Suprapubic skin (tissue), 4 donors: ENCODE results near the gene LOC128125822.

Experiments
- POLR2A ChIP-seq, 2 donors: fragments of 450-650 bp; IDR thresholded peaks; one replicate each; pipeline ENCODE4 v1.6.1; 2017; ENCODE audit warnings: antibody characterized with exemption in 2 of 2, mild to moderate bottlenecking in 2 of 2, moderate library complexity in 2 of 2
- POLR2AphosphoS5 ChIP-seq, 3 donors: sonication (generic); formaldehyde crosslinking; IDR thresholded peaks; one replicate each; pipeline ENCODE4 v1.6.1; 2017; ENCODE audit warnings: antibody characterized with exemption in 3 of 3
- TF ChIP-seq, protein P1 (sequence below), 2 donors: fragments of 200-600 bp in 1 of 2; fragments of 450-650 bp in 1 of 2; sonication (generic) in 1 of 2; IDR thresholded peaks; one replicate each; pipeline ENCODE4 v1.5.1; 2016 to 2019; ENCODE audit warnings: antibody characterized with exemption in 2 of 2, mild to moderate bottlenecking in 1 of 2, moderate library complexity in 1 of 2

DNA sequence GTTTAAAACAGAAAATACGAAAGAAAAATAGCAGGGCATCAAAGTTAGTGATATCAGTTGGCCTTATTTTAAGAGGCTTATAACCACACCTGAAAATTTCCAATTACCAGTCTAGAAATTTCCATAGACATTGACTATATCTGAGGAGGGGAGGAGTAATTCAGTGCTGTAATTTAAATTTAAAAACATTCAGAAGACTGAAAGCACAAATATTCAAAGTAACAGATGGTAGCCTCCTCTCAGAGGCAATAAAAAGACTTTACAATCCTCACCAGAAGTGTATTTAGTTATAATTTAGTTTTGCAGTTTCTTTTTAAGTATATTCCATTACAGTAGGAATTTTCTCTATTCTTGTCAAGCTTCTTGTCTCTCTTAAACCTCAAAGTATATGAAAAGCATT is 18.4 kb upstream of the LOC128125822 start:
- no peak for TF ChIP-seq POLR2AphosphoS5 (IDR thresholded peaks at IDR 0.05)
- TF ChIP-seq, protein P1, sequence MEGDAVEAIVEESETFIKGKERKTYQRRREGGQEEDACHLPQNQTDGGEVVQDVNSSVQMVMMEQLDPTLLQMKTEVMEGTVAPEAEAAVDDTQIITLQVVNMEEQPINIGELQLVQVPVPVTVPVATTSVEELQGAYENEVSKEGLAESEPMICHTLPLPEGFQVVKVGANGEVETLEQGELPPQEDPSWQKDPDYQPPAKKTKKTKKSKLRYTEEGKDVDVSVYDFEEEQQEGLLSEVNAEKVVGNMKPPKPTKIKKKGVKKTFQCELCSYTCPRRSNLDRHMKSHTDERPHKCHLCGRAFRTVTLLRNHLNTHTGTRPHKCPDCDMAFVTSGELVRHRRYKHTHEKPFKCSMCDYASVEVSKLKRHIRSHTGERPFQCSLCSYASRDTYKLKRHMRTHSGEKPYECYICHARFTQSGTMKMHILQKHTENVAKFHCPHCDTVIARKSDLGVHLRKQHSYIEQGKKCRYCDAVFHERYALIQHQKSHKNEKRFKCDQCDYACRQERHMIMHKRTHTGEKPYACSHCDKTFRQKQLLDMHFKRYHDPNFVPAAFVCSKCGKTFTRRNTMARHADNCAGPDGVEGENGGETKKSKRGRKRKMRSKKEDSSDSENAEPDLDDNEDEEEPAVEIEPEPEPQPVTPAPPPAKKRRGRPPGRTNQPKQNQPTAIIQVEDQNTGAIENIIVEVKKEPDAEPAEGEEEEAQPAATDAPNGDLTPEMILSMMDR (IDR thresholded peaks at IDR 0.05): no peak
- no peak for TF ChIP-seq POLR2A (IDR thresholded peaks at IDR 0.05)
